Anterior cingulate cortex (tissue), 58 donors: ENCODE measurements around the gene LMO2.

Experiments
- DNase-seq, 58 donors: peaks; one replicate each; lab custom pipeline; 2025; lab: John Stamatoyannopoulos, UW

LMO2 gene

GRCh38 chr11:33916736-33917135 is 24.9 kb upstream of the LMO2 start:
- no peak for DNase-seq

DNA sequence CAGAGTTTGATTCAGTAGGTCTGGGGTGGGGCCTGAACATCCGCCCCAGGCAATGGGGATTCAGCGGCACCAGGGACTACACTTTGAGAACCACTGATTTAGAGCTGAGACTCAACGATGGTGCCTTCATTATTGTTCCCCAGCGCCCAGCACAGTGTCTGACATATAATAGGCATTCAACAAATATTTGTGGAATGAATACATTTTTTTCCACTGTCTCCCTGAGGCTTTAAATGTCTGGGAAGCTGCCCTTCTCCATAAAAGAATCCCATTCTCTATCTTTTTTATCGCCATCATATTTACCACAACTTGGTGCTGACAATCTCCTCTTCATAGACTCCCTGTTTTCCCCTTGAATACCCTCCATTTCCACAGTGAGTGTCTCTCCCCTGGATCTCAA is 23.6 kb upstream of the LMO2 start:
- DNase-seq, result no peak

DNA sequence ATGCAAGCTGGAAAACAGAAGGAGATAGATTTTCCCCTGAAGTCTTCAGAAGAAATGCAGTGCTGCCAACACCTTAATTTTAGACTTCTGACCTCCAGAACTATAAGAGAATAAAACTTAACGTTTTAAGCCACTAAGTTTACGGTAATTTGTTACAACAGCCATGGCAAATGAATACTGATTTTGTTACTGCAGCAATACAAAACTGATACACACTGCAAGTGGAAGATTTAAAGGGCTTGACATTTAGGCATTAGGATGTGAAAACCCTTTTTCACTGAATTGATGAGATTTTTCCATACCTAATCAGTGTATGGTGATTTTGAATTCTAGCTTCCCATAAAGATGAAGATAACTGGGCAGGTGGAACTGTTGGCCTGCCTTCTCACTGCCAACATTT is 22.1 kb upstream of the LMO2 start:
- no peak for DNase-seq

- no peak for DNase-seq
Measured at GRCh38 chr11:33912405-33913361, 20.8 kb upstream of the LMO2 start.

- DNase-seq, result no peak
Measured at GRCh38 chr11:33910958-33911339, 19.1 kb upstream of the LMO2 start.

DNA sequence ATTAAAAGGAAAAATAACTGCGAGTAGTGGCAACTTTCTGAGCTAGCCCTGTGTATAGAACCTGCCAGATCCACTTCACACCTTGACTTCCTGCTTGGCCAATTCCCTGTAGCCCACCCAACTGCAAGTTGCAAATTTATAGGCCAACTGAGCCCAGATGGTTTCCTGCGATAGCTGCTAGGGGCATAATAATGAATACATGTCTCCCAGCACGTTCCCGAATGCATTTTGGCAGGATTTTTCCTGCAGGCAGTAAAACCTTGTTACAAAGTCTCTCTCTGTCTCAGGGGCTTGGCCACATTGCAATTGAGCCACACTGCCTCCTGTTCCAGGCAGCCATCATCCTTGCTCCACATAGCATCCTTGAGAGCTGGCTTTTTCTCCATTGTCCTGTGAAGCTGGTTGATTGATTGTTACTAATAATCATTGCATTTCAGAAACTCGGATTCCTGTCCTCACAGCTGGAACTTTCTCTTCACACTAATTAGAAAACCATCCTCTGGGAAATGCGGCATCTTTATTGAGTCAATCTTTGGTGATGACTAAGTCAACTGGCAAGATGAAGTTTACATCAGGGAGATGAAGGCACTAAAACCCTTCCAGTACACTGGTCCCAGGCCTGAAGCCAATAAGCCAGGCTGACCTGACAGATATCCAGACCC is 18.6 kb upstream of the LMO2 start:
- no peak for DNase-seq

DNA sequence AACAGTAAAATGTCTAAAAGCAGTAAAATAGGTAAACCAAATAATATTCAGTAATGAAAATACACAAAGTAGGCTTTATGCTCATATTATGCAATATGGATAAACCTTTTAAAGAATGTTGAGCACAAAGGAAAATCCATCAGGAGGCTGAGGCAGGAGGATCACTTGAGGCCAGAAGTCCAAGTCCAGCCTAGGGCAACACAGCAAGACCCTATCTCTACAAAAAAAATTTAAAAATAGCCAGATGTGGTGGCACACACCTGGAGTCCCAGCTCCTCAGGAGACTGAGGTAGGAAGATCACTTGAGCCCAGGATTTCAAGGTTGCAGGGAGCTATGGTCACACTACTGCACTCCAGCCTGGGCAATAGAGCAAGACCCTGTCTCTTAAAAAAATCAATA is 17.7 kb upstream of the LMO2 start:
- no peak for DNase-seq

DNA sequence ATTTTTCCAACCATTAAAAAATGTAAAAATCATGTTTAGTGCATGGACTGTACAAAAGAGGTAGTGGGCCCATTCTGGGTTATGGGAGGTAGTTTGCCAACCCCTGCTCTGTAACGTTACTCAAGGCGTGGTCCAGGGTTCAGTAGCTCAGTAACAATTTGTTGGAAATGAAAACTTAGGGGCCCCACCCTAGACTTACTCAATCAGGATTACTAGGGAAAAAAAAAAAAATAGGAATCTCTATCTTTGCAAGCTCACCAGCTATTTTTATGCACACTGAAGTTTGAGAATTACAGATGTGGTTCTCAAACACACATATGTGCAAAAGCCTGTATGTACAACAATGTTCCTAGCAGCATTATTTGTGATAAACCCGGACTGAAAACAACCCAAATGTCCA is 17.3 kb upstream of the LMO2 start:
- no peak for DNase-seq

DNA sequence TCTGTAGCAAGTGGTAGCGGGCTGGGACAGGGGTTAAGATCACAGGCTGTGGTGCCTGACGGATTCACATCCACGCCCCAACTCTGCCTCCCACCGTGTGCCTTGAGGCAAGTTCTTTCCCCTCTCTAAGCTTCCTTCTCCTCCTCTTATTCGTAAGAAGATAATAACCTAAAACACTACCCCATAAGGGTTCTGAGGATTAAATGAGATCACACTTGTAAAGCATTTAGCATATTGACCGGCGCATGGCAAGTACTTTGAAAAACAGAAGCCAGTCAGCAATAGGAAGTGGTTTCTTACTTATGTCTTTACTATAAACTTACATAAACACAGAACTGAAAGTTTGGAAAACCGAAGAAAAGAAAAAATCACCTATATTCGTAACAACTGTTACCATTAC is 15.5 kb upstream of the LMO2 start:
- DNase-seq, result no peak

DNA sequence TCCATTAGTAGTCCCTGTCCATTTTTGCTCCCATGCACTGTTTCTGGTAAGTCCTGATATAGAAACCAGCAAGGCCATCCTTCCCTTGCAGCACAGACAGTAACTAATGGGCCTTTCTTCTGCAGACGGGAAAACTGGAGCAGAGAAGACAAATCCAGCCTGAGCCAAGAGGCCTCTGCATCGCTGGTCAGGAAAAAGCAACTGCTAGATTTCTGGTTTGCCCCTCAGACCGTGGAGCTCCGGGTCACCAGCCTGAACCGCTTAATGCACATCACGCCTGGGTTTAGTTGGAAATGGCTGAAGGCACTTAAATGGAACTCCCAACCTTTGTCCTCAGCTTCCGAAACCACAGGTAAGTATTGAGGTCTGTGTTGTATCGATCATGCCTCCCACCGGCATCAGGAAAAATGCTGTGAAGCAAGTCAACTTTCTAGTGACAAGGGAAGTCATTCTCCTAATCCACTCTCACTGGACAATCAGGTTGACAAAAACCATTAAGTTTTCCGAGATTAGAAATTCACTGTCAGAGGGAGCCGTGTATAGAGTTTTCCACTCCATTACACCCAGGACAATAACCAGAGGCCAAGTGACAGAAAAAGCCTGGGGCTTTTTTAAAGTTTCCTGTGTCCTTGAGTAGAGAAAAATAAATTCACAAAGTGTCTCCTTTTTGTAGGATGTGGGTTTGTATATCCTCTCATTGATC is 14.8 kb upstream of the LMO2 start:
- no peak for DNase-seq

DNA sequence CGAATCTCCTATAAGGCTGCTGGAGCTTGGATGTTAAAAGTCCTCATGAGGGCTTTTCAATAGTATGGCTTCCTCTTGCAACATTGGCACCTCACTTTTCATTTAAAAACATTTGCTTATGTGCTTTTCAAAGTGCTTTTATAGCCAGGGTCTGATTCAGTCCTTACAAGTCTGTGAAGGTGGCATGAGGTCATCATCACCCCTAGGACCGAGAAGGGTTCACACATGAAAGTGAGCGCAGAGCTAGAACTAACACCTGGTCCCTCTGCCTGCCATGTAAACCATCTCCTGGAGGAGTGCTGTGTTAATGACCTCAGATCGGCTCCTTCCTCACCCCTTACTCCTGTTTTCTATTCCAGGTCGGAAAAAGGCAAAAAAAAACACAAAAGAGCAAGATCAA is 12.2 kb upstream of the LMO2 start:
- no peak for DNase-seq

DNA sequence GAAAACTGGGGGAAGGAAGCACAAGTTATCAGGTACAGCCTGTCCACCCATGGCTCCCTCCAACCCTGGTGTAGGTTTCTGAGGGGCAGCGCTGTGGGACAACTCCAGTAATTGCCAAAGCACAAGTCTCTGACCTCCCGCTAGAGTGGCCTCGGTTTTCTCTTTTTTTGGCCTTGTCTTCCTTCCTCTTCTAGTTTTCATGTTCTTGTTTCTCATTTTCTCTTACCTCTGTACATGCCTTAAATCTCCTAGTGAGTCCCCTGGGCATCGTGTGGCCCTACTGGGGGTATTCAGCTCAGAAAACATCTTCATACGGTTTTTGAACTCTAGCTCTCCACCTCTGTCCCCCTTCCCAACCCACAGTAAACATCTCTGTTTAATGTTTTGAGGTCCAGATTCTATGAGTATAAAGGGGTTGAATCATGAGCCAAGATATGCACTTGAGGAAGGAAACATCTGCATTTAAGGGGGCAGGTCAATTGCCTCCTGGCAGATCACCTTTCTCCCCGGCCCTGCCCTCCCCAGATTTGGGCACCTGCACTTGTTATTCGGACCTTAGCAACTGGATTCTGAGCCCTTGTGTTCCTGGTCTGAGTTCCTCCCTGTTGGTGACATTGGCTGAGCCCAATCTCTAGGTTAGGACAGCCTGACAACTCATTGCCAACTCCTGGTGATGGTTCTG is 8.4 kb upstream of the LMO2 start:
- no peak for DNase-seq

DNA sequence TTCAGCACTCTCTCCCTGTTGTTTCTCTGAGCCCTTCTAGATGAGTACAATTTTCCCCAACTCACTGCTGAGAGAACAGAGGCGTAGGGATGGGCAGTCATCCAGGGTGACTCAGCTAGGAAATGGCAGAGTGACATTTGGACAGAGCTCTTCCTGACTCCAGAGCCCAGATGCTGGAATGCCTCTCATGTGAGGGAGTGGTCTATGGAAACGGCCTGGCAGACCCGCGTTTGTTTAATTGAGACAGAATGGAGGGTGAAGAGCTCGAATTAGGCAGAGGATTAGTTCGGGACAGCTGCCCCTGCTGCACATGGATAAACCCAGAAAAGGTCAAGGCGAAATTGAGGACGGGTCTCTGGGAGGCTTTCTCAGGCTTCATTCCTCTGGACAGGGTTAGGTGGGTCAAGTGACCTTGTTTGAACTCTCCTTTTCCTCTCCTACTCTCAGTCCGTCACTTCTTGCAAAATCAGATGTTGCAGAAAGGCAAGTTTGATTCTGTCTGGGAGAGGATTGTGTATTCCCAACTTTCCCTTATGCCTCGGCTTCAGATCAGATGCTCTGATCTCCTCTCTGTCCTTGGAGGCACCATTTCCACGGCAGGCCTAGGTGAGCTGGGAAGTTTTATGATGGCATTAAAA is 7.6 kb upstream of the LMO2 start:
- DNase-seq, result peak in 39 of 58 donors; percentile 7 to 65 (median 25)

- DNase-seq, result no peak
Measured at GRCh38 chr11:33898957-33899356, 7.1 kb upstream of the LMO2 start.

DNA sequence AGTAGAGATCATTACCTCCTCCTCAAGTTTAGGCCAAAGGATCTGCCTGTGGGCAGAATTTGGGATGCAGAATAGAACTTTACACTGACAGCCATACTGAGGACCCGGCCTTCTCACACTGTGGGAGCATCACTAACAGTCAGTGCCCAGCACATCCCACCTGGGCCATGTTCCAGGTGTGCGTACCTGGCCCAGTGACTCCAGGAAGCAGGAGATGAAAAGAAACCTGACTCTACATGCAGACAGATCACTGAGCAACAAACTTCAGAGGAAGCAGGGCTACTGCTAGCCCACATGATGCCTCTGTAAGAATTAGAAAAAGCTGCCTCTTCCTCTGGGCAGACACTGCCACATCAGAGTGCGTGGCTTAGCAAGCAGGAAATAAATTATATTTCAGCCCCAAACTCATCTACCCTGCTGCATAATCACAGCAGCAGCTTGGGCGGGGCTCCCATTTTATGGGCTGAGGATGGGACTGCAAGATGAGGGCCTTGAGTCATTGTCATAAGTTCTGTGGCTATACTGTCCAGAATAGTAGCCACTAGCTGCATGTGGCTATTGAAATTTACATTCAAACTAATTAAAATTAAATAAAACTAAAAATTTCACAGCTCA is 6.0 kb upstream of the LMO2 start:
- DNase-seq, result no peak

DNA sequence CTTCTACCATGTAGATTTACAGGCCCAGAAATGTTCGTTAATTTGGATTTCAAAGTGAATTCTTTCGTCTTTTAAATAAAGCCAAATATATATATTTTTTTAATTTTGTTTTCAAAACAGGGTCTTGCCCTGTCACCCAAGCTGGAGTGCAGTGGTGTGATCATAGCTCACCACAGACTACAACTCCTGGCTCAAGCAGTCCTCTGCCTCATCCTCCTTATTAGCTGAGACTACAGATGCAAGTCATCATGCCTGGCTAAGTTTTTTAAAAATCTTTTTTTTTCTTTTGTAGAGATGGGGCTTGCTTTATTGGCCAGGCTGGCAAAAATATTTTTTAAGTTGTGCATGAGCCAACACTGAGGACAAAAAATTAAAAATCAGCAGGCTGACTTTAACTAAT is 5.0 kb upstream of the LMO2 start:
- no peak for DNase-seq

DNA sequence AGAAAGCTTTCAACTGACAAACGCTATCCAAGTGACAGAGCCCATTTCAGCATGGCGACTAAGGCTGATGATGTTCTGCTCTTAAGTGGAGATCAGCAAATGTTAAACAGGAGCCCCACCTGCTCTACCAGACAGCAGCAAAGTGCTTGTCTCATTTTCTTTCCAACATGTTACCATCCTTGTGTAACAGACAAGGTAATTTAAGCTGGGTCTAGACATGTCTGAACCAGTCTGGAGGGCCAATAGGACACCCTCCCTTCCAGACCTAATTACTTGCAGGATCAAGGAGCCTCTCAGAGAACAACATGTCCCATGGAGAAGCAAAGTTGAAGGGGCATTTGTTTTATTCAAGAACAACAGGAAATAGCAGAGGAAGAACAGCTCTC is 3.9 kb upstream of the LMO2 start:
- no peak for DNase-seq

DNA sequence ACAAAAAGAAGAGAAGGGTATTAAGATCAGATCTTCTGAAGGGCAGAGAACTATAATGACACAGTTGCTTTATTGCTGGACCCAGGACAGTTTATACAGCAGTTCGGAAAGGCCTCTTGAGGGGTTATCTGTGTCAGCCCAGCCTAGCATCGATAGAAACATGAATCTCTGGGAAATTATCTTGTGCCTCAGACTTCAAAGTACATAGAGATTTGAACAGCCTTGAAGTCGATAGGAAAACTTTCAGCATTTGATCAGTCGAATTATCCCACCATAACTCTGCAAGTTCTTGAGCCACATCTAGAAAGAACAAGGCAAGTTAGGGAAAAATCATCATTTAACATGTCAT is 2.5 kb upstream of the LMO2 start:
- no peak for DNase-seq

GRCh38 chr11:33893711-33894397 is 2.0 kb upstream of the LMO2 start:
- DNase-seq, result peak in 6 of 58 donors; percentile 1 to 25 (median 12)
